Duodenal mucosa (tissue), 2 donors: ENCODE measurements around the gene DRG1.
"Not testable (repeated sequence)": the region's sequence is repeated elsewhere in the genome, so short reads cannot be mapped to it uniquely, and the experiment has no call there.

Experiments
- H3K27ac ChIP-seq: one replicate; pipeline ENCODE4 v1.7.0; 2013; ENCODE audit warnings: low read depth, low read length
- H3K27me3 ChIP-seq, 2 donors: one replicate each; pipeline ENCODE4 v1.7.0; 2013; ENCODE audit warnings: low read length in 2 of 2, control low read depth in 1 of 2; ENCODE audit not compliant: insufficient read depth in 2 of 2, control insufficient read depth in 1 of 2
- H3K36me3 ChIP-seq, 2 donors: one replicate each; pipeline ENCODE4 v1.7.0; 2013; ENCODE audit warnings: low read length in 2 of 2, control low read depth in 1 of 2; ENCODE audit not compliant: insufficient read depth in 2 of 2, control insufficient read depth in 1 of 2
- H3K4me1 ChIP-seq, 2 donors: one replicate each; pipeline ENCODE4 v1.7.0; 2013; ENCODE audit warnings: low read length in 2 of 2, control low read depth in 1 of 2; ENCODE audit not compliant: insufficient read depth in 2 of 2, control insufficient read depth in 1 of 2
- H3K4me3 ChIP-seq, 2 donors: one replicate each; pipeline ENCODE4 v1.7.0; 2013; ENCODE audit warnings: low read length in 2 of 2, low read depth in 1 of 2
- H3K9ac ChIP-seq, 2 donors: one replicate each; pipeline ENCODE4 v1.7.0; 2013; ENCODE audit warnings: low read length in 2 of 2, low read depth in 1 of 2
- H3K9me3 ChIP-seq, 2 donors: one replicate each; pipeline ENCODE4 v1.7.0; 2013; ENCODE audit warnings: low read length in 2 of 2, control low read depth in 1 of 2; ENCODE audit not compliant: control insufficient read depth in 1 of 2

The DRG1 gene

GRCh38 chr22:31451709-31452571 lies 52.5 kb downstream of the DRG1 start:
- H3K9me3 ChIP-seq, result no peaks in the 10 kb centered on the region
- H3K4me3 ChIP-seq, result no peak overlapping the region
- no peaks in the 10 kb centered on the region for H3K4me1 ChIP-seq
- no peak overlapping the region for H3K9ac ChIP-seq
- peaks cover 15 to 48% of the 10 kb centered on the region in 2 donors for H3K36me3 ChIP-seq
- H3K27ac ChIP-seq, result no peak overlapping the region
- no peaks in the 10 kb centered on the region for H3K27me3 ChIP-seq

DNA sequence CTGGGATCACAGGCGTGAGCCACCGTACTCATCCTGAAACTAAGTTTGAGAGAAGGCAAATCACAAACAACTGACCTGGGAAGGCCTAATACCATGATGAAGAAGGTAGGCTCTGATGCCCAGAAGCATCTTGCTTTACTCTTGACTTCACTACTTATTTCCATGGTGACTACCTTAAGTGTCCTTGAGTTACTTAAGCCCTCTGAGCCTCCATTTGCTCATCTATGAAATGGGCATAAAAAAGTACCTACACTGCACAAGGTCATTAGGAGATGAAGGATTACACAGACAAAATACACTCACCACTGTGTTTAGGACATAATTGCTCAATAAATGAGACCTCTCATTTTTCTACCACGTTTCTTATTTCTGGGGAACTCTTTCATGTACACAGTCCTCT lies 62.3 kb downstream of the DRG1 start:
- H3K27me3 ChIP-seq, result no peaks in the 10 kb centered on the region
- no peak overlapping the region for H3K9ac ChIP-seq
- H3K9me3 ChIP-seq, result no peaks in the 10 kb centered on the region
- no peak overlapping the region for H3K4me3 ChIP-seq
- no peak overlapping the region for H3K27ac ChIP-seq
- H3K36me3 ChIP-seq, result peaks cover 19 to 72% of the 10 kb centered on the region in 2 donors
- H3K4me1 ChIP-seq, result no peaks in the 10 kb centered on the region

DNA sequence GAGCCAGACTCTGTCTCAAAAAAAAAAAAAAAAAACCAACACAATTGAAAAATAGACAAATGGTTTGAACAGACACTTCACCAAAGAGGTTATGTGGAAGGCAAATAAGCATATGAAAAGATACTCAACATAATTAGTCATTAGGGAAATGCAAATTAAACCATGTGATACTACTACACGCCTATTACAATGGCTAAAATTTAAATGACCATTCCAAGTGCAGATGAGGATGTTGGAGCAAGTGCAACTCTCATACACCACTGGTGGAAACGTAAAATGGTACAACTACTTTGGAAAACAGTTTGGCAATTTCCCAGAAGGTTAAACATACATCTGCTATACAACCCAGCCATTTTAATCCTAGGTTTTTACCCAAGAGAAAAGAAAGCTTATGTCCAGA lies 65.9 kb downstream of the DRG1 start:
- no peaks in the 10 kb centered on the region for H3K9me3 ChIP-seq
- H3K27ac ChIP-seq, result no peak overlapping the region
- no peak overlapping the region for H3K4me3 ChIP-seq
- no peaks in the 10 kb centered on the region for H3K4me1 ChIP-seq
- no peak overlapping the region for H3K9ac ChIP-seq
- H3K36me3 ChIP-seq, result peaks cover 22 to 75% of the 10 kb centered on the region in 2 donors
- H3K27me3 ChIP-seq, result no peaks in the 10 kb centered on the region

DNA sequence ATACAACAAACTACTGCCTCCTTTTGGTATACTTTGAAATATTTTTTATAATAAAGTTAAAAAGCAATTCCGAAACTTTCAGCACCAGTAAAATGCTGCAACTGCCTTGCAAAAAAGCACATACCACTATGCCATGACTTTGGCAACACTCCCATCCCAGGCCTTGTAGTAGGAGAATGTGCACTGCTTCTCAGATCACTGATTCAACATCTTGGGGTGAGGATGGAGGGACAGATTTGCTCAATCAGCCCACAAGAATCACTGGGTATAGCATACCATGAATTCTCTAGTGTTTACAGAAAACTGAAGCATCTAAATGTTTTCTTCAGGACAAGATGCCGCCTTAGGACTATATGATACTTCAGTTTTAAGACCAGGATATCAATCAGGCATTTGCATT lies 75.3 kb downstream of the DRG1 start:
- peaks cover 10 to 18% of the 10 kb centered on the region in 2 donors for H3K36me3 ChIP-seq
- no peak overlapping the region for H3K9ac ChIP-seq
- H3K27me3 ChIP-seq, result no peaks in the 10 kb centered on the region
- peaks cover 0 to 4% of the 10 kb centered on the region in 2 donors for H3K4me1 ChIP-seq
- no peak overlapping the region for H3K27ac ChIP-seq
- H3K9me3 ChIP-seq, result no peaks in the 10 kb centered on the region
- no peak overlapping the region for H3K4me3 ChIP-seq

GRCh38 chr22:31475800-31476199 lies 76.4 kb downstream of the DRG1 start:
- Histone ChIP-seq H3K36me3 (peaks cover 10 to 23% of the 10 kb centered on the region in 2 donors), H3K9me3 (no peaks in the 10 kb centered on the region), H3K27ac (no peak overlapping the region), H3K4me3 (no peak overlapping the region), H3K4me1 (peaks cover 0 to 4% of the 10 kb centered on the region in 2 donors), H3K27me3 (no peaks in the 10 kb centered on the region), H3K9ac (no peak overlapping the region)

- no peak overlapping the region for H3K9ac ChIP-seq
- H3K27me3 ChIP-seq, result no peaks in the 10 kb centered on the region
- H3K9me3 ChIP-seq, result no peaks in the 10 kb centered on the region
- peaks cover 0 to 4% of the 10 kb centered on the region in 2 donors for H3K4me1 ChIP-seq
- H3K27ac ChIP-seq, result no peak overlapping the region
- H3K36me3 ChIP-seq, result peaks cover 16 to 31% of the 10 kb centered on the region in 2 donors
- H3K4me3 ChIP-seq, result no peak overlapping the region
Measured at GRCh38 chr22:31477329-31477728, 77.9 kb downstream of the DRG1 start.

DNA sequence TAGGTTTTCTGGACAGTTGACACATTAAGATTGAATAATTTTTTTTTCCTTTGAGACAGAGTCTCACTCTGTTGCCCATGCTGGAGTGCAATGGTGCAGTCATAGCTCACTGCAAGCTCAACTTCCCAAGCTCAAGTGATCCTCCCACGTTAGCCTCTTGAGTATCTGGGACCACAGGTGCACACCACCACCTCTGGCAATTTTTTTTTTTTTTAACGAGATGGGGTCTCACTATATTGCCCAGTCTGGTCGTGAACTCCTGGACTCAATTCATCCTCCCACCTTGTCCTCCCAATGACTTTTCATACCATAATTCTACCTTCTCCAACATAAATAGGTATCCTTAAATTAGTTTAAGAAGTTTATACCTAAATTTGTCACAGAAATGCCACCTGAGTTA lies 81.7 kb downstream of the DRG1 start:
- Histone ChIP-seq H3K36me3 (peaks cover 21 to 53% of the 10 kb centered on the region in 2 donors), H3K4me1 (peaks cover 0 to 4% of the 10 kb centered on the region in 2 donors), H3K9ac (no peak overlapping the region), H3K4me3 (no peak overlapping the region), H3K9me3 (no peaks in the 10 kb centered on the region), H3K27me3 (no peaks in the 10 kb centered on the region), H3K27ac (no peak overlapping the region)

GRCh38 chr22:31482470-31482869 lies 83.1 kb downstream of the DRG1 start:
- not testable (repeated sequence) for H3K27ac ChIP-seq, H3K9me3 ChIP-seq, H3K4me3 ChIP-seq, H3K27me3 ChIP-seq, H3K4me1 ChIP-seq, H3K9ac ChIP-seq
- peaks cover 21 to 52% of the 10 kb centered on the region in 2 donors for H3K36me3 ChIP-seq
